AG08395 (cell line): ENCODE data around the gene DNAJB9.
"Not testable (repeated sequence)": the region's sequence is repeated elsewhere in the genome, so short reads cannot be mapped to it uniquely, and the experiment has no call there.

ENCODE experiments used
- DNase-seq: peaks from one replicate; pipeline ENCODE4 v3.0.0; 2012; ENCODE audit warnings: mixed read lengths, low spot score

Gene DNAJB9

GRCh38 chr7:108569381-108570145, at the start of gene DNAJB9, which contains the start of gene THAP5:
TSS of gene DNAJB9 (plus strand) at chr7:108569874. CDS start at chr7:108571727, 1,853 bp downstream.
TSS of gene THAP5 (minus strand) at chr7:108569706. CDS start at chr7:108569569, 137 bp downstream.
- peak; percentile 99 for DNase-seq

- no peak for DNase-seq
Observed at GRCh38 chr7:108522780-108523179, 46.9 kb upstream of the DNAJB9 start.

GRCh38 chr7:108525327-108525984, 44.2 kb upstream of the DNAJB9 start:
- peak; percentile 78 for DNase-seq

- DNase-seq, result peak; percentile 99
Observed at GRCh38 chr7:108525985-108526767, 43.5 kb upstream of the DNAJB9 start, which contains the start of gene PNPLA8. TSS of gene PNPLA8 (minus strand) at chr7:108526135. CDS start at chr7:108515491, 10,644 bp downstream.

GRCh38 chr7:108526768-108527017, 43.0 kb upstream of the DNAJB9 start:
- no peak for DNase-seq

GRCh38 chr7:108528183-108528712, 41.4 kb upstream of the DNAJB9 start:
- no peak for DNase-seq

GRCh38 chr7:108529341-108529740, 40.3 kb upstream of the DNAJB9 start:
- no peak for DNase-seq

GRCh38 chr7:108533712-108534111, 36.0 kb upstream of the DNAJB9 start:
- DNase-seq, result no peak

- no peak for DNase-seq
Observed at GRCh38 chr7:108535257-108535656, 34.4 kb upstream of the DNAJB9 start.

GRCh38 chr7:108535744-108536143, 33.9 kb upstream of the DNAJB9 start:
- no peak for DNase-seq

- DNase-seq, result no peak
Observed at GRCh38 chr7:108537229-108537628, 32.4 kb upstream of the DNAJB9 start.

GRCh38 chr7:108538236-108538635, 31.4 kb upstream of the DNAJB9 start:
- not testable (repeated sequence) for DNase-seq

- not testable (repeated sequence) for DNase-seq
Observed at GRCh38 chr7:108538685-108539084, 31.0 kb upstream of the DNAJB9 start.

GRCh38 chr7:108541478-108541877, 28.2 kb upstream of the DNAJB9 start:
- DNase-seq, result no peak

GRCh38 chr7:108548141-108548896, 21.4 kb upstream of the DNAJB9 start:
- DNase-seq, result not testable (repeated sequence)

- not testable (repeated sequence) for DNase-seq
Observed at GRCh38 chr7:108556665-108557064, 13.0 kb upstream of the DNAJB9 start.

GRCh38 chr7:108557191-108557590, 12.5 kb upstream of the DNAJB9 start:
- DNase-seq, result no peak

- no peak for DNase-seq
Observed at GRCh38 chr7:108557617-108558016, 12.1 kb upstream of the DNAJB9 start.

GRCh38 chr7:108559253-108559652, 10.4 kb upstream of the DNAJB9 start:
- no peak for DNase-seq

- peak; percentile 51 for DNase-seq
Observed at GRCh38 chr7:108561047-108561619, 8.5 kb upstream of the DNAJB9 start.

- no peak for DNase-seq
Observed at GRCh38 chr7:108565987-108566386, 3.7 kb upstream of the DNAJB9 start.
